HG03064 (cell line): Measurements from ENCODE around the gene LRCOL1.
"Not testable (repeated sequence)": the region's sequence is repeated elsewhere in the genome, so short reads cannot be mapped to it uniquely, and the experiment has no call there.

Source experiments
- ATAC-seq: cut with Tn5 transposase; IDR thresholded peaks from one replicate; pipeline ENCODE4 v1.9.1; 2021; ENCODE audit warnings: low read depth; ENCODE audit not compliant: unreplicated experiment

Gene LRCOL1

GRCh38 chr12:132603240-132604150, 6.9 kb downstream of the LRCOL1 start:
- no peak for ATAC-seq

- no peak for ATAC-seq
Observed at GRCh38 chr12:132602572-132603239, 7.7 kb downstream of the LRCOL1 start.

GRCh38 chr12:132601171-132601883, 9.1 kb downstream of the LRCOL1 start:
- no peak for ATAC-seq

GRCh38 chr12:132600048-132601032, 10.0 kb downstream of the LRCOL1 start:
- ATAC-seq: no peak

- not testable (repeated sequence) for ATAC-seq
Observed at GRCh38 chr12:132599502-132599901, 10.9 kb downstream of the LRCOL1 start.

GRCh38 chr12:132597333-132598316, 12.8 kb downstream of the LRCOL1 start:
- no peak for ATAC-seq

GRCh38 chr12:132596016-132596415, 14.4 kb downstream of the LRCOL1 start:
- ATAC-seq: no peak

- ATAC-seq: no peak
Observed at GRCh38 chr12:132595183-132595582, 15.2 kb downstream of the LRCOL1 start.

- ATAC-seq: no peak
Observed at GRCh38 chr12:132593938-132594358, 16.4 kb downstream of the LRCOL1 start.

- no peak for ATAC-seq
Observed at GRCh38 chr12:132593521-132593920, 16.9 kb downstream of the LRCOL1 start.

GRCh38 chr12:132593071-132593470, 17.3 kb downstream of the LRCOL1 start:
- no peak for ATAC-seq

- no peak for ATAC-seq
Observed at GRCh38 chr12:132592282-132592970, 18.0 kb downstream of the LRCOL1 start.

- no peak for ATAC-seq
Observed at GRCh38 chr12:132591107-132591935, 19.1 kb downstream of the LRCOL1 start.

- no peak for ATAC-seq
Observed at GRCh38 chr12:132588821-132589669, 21.3 kb downstream of the LRCOL1 start.

- no peak for ATAC-seq
Observed at GRCh38 chr12:132588319-132588718, 22.1 kb downstream of the LRCOL1 start.

GRCh38 chr12:132587781-132588180, 22.6 kb downstream of the LRCOL1 start:
- ATAC-seq: no peak
